CD8-positive, alpha-beta memory T cell (primary cell): ENCODE results near the gene DNM3. TPM values are rescaled to one million over a fixed set of nuclear protein-coding genes. Genes with fewer than 3 reads are reported as not detected.

Experiments
- CTCF ChIA-PET: fragments of 350-600 bp; sonication (Branson Sonifier 250); formaldehyde crosslinking; loops from one replicate; lab custom pipeline; 2021; ENCODE audit warnings: antibody characterized with exemption; lab: Charles Lee
- POLR2A ChIA-PET: fragments of 350-600 bp; sonication (Branson Sonifier 250); formaldehyde crosslinking; loops from one replicate; lab custom pipeline; 2021; ENCODE audit warnings: antibody characterized with exemption; lab: Charles Lee
- DNase-seq, 5 donors: peaks; one replicate each; pipeline versions ENCODE4 v3.0.0 to v3.0.0-alpha.2; 2020 to 2022; ENCODE audit warnings: mixed read lengths in 1 of 5
- H3K27ac ChIP-seq: one replicate; pipeline ENCODE4 v1.7.0; 2013; ENCODE audit warnings: low read depth, mild to moderate bottlenecking, low read length, moderate library complexity
- H3K27me3 ChIP-seq: 2 replicates; pipeline ENCODE4 v1.7.0; 2013; ENCODE audit warnings: low read length, mild to moderate bottlenecking; ENCODE audit not compliant: insufficient read depth, poor library complexity, severe bottlenecking
- H3K36me3 ChIP-seq: 2 replicates; pipeline ENCODE4 v1.7.0; 2013; ENCODE audit warnings: mild to moderate bottlenecking, low read length, moderate library complexity; ENCODE audit not compliant: insufficient read depth
- H3K4me1 ChIP-seq: 2 replicates; pipeline ENCODE4 v1.7.0; 2013; ENCODE audit warnings: mild to moderate bottlenecking, low read length, moderate library complexity; ENCODE audit not compliant: insufficient read depth
- H3K4me3 ChIP-seq: 2 replicates; pipeline ENCODE4 v1.7.0; 2013; ENCODE audit warnings: mild to moderate bottlenecking, low read length
- H3K9me3 ChIP-seq: 2 replicates; pipeline ENCODE4 v1.7.0; 2013; ENCODE audit warnings: mild to moderate bottlenecking, low read length
- H3K27ac Mint-ChIP-seq, 8 donors: one replicate each; pipeline ENCODE4 v1.8.0; 2020 to 2021; ENCODE audit warnings: mixed read lengths in 8 of 8, mild to moderate bottlenecking in 6 of 8, inconsistent platforms in 3 of 8, moderate library complexity in 3 of 8
- H3K27me3 Mint-ChIP-seq, 2 donors: one replicate each; pipeline ENCODE4 v1.8.0; 2020 to 2021; ENCODE audit warnings: mixed read lengths in 2 of 2, mild to moderate bottlenecking in 1 of 2, moderate library complexity in 1 of 2
- H3K36me3 Mint-ChIP-seq, 3 donors: one replicate each; pipeline ENCODE4 v1.8.0; 2020 to 2021; ENCODE audit warnings: mixed read lengths in 3 of 3, inconsistent platforms in 1 of 3, mild to moderate bottlenecking in 1 of 3
- H3K4me1 Mint-ChIP-seq, 3 donors: one replicate each; pipeline ENCODE4 v1.8.0; 2020 to 2021; ENCODE audit warnings: mixed read lengths in 3 of 3, inconsistent platforms in 1 of 3, mild to moderate bottlenecking in 1 of 3
- H3K4me3 Mint-ChIP-seq, 7 donors: one replicate each; pipeline ENCODE4 v1.8.0; 2020 to 2021; ENCODE audit warnings: mixed read lengths in 7 of 7, mild to moderate bottlenecking in 6 of 7, moderate library complexity in 4 of 7, inconsistent platforms in 2 of 7
- H3K9me3 Mint-ChIP-seq, 5 donors: one replicate each; pipeline ENCODE4 v1.8.0; 2020 to 2022; ENCODE audit warnings: mixed read lengths in 5 of 5, mild to moderate bottlenecking in 3 of 5, moderate library complexity in 2 of 5, inconsistent platforms in 1 of 5
- polyA plus RNA-seq: library from polyadenylated mRNA; unstranded; fragments of 300-500 nt; fragmentation: Illumina TruSeq; gene quantifications from one replicate; pipeline ENCODE4 v1.2.3, GENCODE V29; 2021
- total RNA-seq, 2 experiments: library from RNA; stranded (reverse); gene quantifications; one replicate each; pipeline ENCODE4 v1.2.3, GENCODE V29; 2021

DNM3 gene
- total and polyA plus RNA-seq, 3 experiments from 2014 or later: 0.29 to 0.64 (median 0.59) TPM

DNA sequence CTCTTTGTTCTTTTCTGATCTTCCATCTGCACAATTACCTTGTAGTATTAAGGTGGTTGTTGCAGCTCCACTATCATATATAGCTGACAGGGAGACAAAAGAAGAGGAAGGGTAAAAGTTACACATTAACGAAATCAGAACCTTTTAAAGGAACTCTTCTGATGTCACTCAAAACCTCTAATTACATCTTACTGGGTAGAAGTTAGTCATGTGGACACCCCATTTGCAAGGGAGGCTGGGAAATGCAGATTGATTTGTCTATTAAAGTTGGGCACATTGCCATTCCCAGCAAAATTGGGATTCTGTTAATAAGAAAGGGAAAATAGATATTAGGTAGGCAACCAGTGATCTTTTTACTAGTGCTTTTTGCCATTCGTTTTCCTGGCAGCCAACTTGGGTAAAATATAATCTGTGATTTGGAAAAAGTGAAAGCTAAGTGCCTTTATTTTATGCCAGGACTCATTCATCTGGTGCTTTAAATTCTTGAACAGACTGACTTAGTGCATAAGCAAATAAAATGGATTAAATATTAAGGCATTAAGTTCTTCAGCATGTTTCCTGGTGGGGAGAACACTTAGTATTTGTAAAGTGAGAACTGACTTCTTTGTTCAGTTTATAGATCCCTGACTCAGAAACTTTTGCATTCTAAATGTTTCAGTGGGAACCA is 71.3 kb downstream of the DNM3 start:
- Mint-ChIP-seq H3K27me3 (peaks cover 1 to 3% of the 10 kb centered on the region in 2 donors), H3K36me3 (no peaks in the 10 kb centered on the region), H3K9me3 (no peaks in the 10 kb centered on the region), H3K27ac (no peak overlapping the region), H3K4me3 (no peak overlapping the region), H3K4me1 (no peaks in the 10 kb centered on the region)
- H3K4me3 ChIP-seq: no peak overlapping the region
- no peaks in the 10 kb centered on the region for H3K36me3 ChIP-seq
- ChIA-PET CTCF (no interaction called here), POLR2A (no interaction called here)
- no peaks in the 10 kb centered on the region for H3K27me3 ChIP-seq
- H3K27ac ChIP-seq: no peak overlapping the region
- H3K4me1 ChIP-seq: no peaks in the 10 kb centered on the region
- no peak for DNase-seq
- no peaks in the 10 kb centered on the region for H3K9me3 ChIP-seq

GRCh38 chr1:171913385-171913784 is 72.1 kb downstream of the DNM3 start:
- no peaks in the 10 kb centered on the region for H3K9me3 ChIP-seq
- POLR2A ChIA-PET: no interaction called here
- no peaks in the 10 kb centered on the region for H3K36me3 Mint-ChIP-seq
- H3K4me1 ChIP-seq: no peaks in the 10 kb centered on the region
- DNase-seq: no peak
- H3K27me3 Mint-ChIP-seq: peaks cover 1 to 3% of the 10 kb centered on the region in 2 donors
- H3K27ac ChIP-seq: no peak overlapping the region
- H3K36me3 ChIP-seq: no peaks in the 10 kb centered on the region
- H3K4me1 Mint-ChIP-seq: no peaks in the 10 kb centered on the region
- no peaks in the 10 kb centered on the region for H3K27me3 ChIP-seq
- no peaks in the 10 kb centered on the region for H3K9me3 Mint-ChIP-seq
- no peak overlapping the region for H3K4me3 ChIP-seq
- no peak overlapping the region for H3K4me3 Mint-ChIP-seq
- no peak overlapping the region for H3K27ac Mint-ChIP-seq
- CTCF ChIA-PET: interaction anchor here (1.0 kb wide), 1 partner anchor 10 kb away, joined by 3 read pairs; no protein-coding TSS in a partner anchor

DNA sequence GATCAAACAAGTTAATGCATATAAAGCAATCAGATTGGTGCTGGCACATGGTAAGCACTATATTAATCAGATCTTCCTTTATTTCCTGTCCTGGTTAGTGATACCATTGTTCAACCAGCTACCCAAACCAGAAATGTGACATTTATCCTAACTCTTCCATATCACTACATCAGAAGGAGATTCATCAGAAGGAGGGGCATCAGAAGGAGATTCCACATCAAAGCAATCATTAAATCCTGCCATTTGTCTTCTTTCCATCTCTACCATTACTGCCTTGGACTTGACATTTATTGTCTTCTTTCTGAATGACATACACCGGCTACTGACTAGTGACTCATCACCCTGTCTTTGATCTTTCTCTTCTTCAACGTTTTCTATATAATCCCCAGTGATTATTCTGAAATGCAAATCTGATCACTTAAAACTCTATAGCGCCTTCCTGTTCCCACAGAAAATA is 75.0 kb downstream of the DNM3 start:
- Histone ChIP-seq H3K9me3 (no peaks in the 10 kb centered on the region), H3K4me1 (no peaks in the 10 kb centered on the region), H3K27ac (no peak overlapping the region), H3K27me3 (no peaks in the 10 kb centered on the region), H3K36me3 (no peaks in the 10 kb centered on the region), H3K4me3 (no peak overlapping the region)
- no peak overlapping the region for H3K4me3 Mint-ChIP-seq
- no peak for DNase-seq
- ChIA-PET CTCF (no interaction called here), POLR2A (no interaction called here)
- no peaks in the 10 kb centered on the region for H3K36me3 Mint-ChIP-seq
- H3K4me1 Mint-ChIP-seq: no peaks in the 10 kb centered on the region
- peaks cover 0 to 3% of the 10 kb centered on the region in 2 donors for H3K27me3 Mint-ChIP-seq
- H3K9me3 Mint-ChIP-seq: no peaks in the 10 kb centered on the region
- H3K27ac Mint-ChIP-seq: no peak overlapping the region

GRCh38 chr1:171917331-171917730 is 76.0 kb downstream of the DNM3 start:
- POLR2A ChIA-PET: no interaction called here
- Histone ChIP-seq H3K4me1 (no peaks in the 10 kb centered on the region), H3K27me3 (no peaks in the 10 kb centered on the region), H3K4me3 (no peak overlapping the region), H3K9me3 (no peaks in the 10 kb centered on the region), H3K36me3 (no peaks in the 10 kb centered on the region), H3K27ac (no peak overlapping the region)
- Mint-ChIP-seq H3K4me3 (no peak overlapping the region), H3K27ac (no peak overlapping the region), H3K27me3 (peaks cover 0 to 3% of the 10 kb centered on the region in 2 donors), H3K9me3 (no peaks in the 10 kb centered on the region), H3K4me1 (no peaks in the 10 kb centered on the region), H3K36me3 (no peaks in the 10 kb centered on the region)
- DNase-seq: no peak
- CTCF ChIA-PET: no interaction called here

DNA sequence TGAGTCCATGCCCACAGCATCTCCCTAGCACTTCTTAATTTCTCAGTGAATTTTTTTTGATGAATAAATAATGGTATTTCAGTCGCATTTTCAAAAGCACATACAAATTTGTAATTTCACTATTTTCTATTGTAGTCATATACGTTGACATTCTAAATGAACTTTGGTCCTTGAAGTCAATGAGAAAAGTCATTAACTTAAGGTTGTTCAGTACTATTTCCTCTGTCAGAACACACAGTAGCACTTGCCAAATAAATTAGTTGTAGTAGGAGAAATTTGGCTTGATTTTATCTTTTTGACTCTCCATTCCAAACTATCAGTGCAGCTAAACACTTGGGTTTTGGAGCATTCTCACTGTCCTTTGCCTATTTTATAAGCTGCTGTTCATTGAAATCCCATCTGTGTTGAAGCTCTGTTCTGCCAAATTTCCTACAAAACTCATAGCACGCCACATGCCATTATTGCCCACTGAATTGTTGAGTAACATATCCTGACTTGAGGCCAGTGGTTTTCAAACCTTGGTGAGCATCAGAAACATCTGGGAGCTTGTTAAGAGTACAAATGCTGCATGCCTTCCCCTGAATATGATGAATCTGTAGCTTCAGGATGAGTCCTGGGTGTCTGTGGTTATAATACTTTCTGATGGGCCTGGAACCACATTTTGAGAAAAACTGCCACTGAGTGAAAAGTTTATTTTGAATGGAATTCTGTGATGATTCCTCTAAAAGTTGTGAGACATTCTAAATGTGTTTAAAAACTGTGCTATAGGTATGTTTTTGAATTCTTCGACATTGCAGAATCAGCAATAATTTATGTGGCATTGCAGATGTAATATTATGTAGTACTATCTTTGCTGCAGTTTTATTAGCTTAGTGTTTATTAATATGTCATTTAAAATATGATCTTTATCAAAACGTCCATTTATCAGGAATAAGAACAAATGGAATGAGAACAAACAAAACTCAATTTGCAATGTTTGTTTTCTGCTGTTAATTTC is 78.9 kb downstream of the DNM3 start:
- H3K27ac ChIP-seq: no peak overlapping the region
- H3K4me3 Mint-ChIP-seq: no peak overlapping the region

DNA sequence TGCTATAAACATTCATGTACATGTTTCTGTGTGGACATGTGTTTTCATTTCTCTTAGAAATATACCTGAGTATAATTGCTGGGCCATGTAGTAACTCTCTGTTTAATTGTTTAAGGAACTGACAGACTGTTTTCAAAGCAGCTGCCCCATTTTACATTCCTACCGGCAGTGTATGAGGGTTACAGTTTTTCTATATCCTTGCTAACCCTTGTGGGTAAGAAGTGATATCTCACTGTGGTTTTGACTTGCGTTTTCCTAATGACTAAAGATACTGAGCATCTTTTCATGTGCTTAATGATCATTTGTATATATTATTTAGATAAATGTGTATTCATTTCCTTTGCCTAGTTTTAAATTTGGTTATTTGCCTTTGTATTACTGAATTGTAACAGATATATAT is 81.7 kb downstream of the DNM3 start:
- H3K4me1 Mint-ChIP-seq: peaks cover 0 to 4% (median 0%) of the 10 kb centered on the region in 3 donors
- H3K9me3 ChIP-seq: no peaks in the 10 kb centered on the region
- no peaks in the 10 kb centered on the region for H3K36me3 ChIP-seq
- H3K27me3 ChIP-seq: no peaks in the 10 kb centered on the region
- no peak for DNase-seq
- POLR2A ChIA-PET: no interaction called here
- CTCF ChIA-PET: interaction anchor here (1.7 kb wide), 1 partner anchor 9 kb away, joined by 3 read pairs; no protein-coding TSS in a partner anchor
- no peak overlapping the region for H3K4me3 Mint-ChIP-seq
- H3K9me3 Mint-ChIP-seq: peaks cover 0 to 7% (median 4%) of the 10 kb centered on the region in 5 donors
- H3K36me3 Mint-ChIP-seq: peaks cover 0 to 15% (median 0%) of the 10 kb centered on the region in 3 donors
- no peak overlapping the region for H3K27ac Mint-ChIP-seq
- no peak overlapping the region for H3K27ac ChIP-seq
- H3K27me3 Mint-ChIP-seq: peaks cover 1 to 8% of the 10 kb centered on the region in 2 donors
- H3K4me1 ChIP-seq: no peaks in the 10 kb centered on the region
- H3K4me3 ChIP-seq: no peak overlapping the region

More for the DNA sequence above, 78.9 kb downstream of the DNM3 start:
- Mint-ChIP-seq H3K9me3 (peaks cover 0 to 3% (median 2%) of the 10 kb centered on the region in 5 donors), H3K36me3 (peaks cover 0 to 7% (median 0%) of the 10 kb centered on the region in 3 donors), H3K27me3 (no peaks in the 10 kb centered on the region), H3K27ac (no peak overlapping the region), H3K4me1 (peaks cover 0 to 4% (median 0%) of the 10 kb centered on the region in 3 donors)
- POLR2A ChIA-PET: no interaction called here
- Histone ChIP-seq H3K4me1 (no peaks in the 10 kb centered on the region), H3K9me3 (no peaks in the 10 kb centered on the region), H3K36me3 (no peaks in the 10 kb centered on the region), H3K4me3 (no peak overlapping the region), H3K27me3 (no peaks in the 10 kb centered on the region)
- DNase-seq: no peak
- CTCF ChIA-PET: no interaction called here

DNA sequence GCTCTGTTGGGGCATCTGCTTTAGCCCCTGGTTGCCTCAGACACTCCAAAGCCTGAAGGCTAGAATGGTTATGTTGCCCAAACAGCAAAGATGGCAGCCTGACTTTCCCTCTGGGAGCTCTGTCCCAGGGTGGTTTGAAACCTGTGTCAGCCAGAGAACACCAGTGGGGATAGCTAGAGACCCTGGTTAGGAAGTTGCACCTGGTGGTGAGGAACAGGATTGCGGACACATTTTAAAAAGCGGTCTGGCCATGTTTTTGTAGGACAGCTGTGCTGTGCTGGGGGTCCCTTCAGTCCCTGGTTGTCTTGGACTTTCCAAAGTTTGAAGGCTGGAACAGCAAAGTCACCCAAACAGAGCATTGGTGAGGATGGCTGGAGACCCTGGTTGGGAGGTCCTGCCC is 87.8 kb downstream of the DNM3 start:
- H3K4me3 Mint-ChIP-seq: no peak overlapping the region
- H3K27ac Mint-ChIP-seq: no peak overlapping the region
- Histone ChIP-seq H3K4me1 (no peaks in the 10 kb centered on the region), H3K27me3 (no peaks in the 10 kb centered on the region), H3K9me3 (no peaks in the 10 kb centered on the region), H3K4me3 (no peak overlapping the region), H3K36me3 (no peaks in the 10 kb centered on the region), H3K27ac (no peak overlapping the region)
- peaks cover 0 to 15% (median 0%) of the 10 kb centered on the region in 3 donors for H3K36me3 Mint-ChIP-seq
- ChIA-PET POLR2A (no interaction called here), CTCF (no interaction called here)
- peaks cover 0 to 7% (median 4%) of the 10 kb centered on the region in 5 donors for H3K9me3 Mint-ChIP-seq
- no peak for DNase-seq
- peaks cover 13 to 18% of the 10 kb centered on the region in 2 donors for H3K27me3 Mint-ChIP-seq
- no peaks in the 10 kb centered on the region for H3K4me1 Mint-ChIP-seq

DNA sequence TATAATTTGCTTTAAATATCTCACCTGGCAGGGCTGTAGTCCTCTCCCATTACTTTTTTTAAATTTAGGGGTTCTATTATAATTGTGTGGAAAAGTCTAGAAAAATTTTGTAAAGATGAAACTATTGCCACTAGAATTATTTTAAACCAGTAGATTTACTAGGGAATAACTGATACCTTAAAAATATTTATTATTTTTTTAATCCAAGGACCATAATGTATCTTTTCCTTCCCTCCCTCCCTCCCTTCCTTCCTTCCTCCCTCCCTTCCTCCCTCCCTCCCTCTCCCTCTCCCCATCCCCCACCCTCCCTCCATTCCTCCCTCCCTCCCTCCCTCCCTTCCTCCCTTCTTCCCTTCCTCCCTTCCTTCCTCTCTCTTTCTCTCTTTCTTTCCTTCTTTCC is 90.5 kb downstream of the DNM3 start:
- Mint-ChIP-seq H3K9me3 (peaks cover 0 to 2% (median 0%) of the 10 kb centered on the region in 5 donors), H3K27me3 (peaks cover 13 to 18% of the 10 kb centered on the region in 2 donors), H3K27ac (no peak overlapping the region), H3K36me3 (peaks cover 0 to under 1% (median 0%) of the 10 kb centered on the region in 3 donors), H3K4me1 (no peaks in the 10 kb centered on the region), H3K4me3 (no peak overlapping the region)
- H3K4me3 ChIP-seq: no peak overlapping the region
- H3K9me3 ChIP-seq: no peaks in the 10 kb centered on the region
- H3K27ac ChIP-seq: no peak overlapping the region
- H3K4me1 ChIP-seq: no peaks in the 10 kb centered on the region
- CTCF ChIA-PET: no interaction called here
- no peaks in the 10 kb centered on the region for H3K27me3 ChIP-seq
- DNase-seq: no peak
- POLR2A ChIA-PET: no interaction called here
- no peaks in the 10 kb centered on the region for H3K36me3 ChIP-seq
